HG03432 (cell line): ENCODE measurements around the gene VILL.

ENCODE experiments used
- ATAC-seq: cut with Tn5 transposase; IDR thresholded peaks from one replicate; pipeline ENCODE4 v1.9.1; 2021; ENCODE audit warnings: mild to moderate bottlenecking, moderate library complexity; ENCODE audit not compliant: unreplicated experiment

The VILL gene

DNA sequence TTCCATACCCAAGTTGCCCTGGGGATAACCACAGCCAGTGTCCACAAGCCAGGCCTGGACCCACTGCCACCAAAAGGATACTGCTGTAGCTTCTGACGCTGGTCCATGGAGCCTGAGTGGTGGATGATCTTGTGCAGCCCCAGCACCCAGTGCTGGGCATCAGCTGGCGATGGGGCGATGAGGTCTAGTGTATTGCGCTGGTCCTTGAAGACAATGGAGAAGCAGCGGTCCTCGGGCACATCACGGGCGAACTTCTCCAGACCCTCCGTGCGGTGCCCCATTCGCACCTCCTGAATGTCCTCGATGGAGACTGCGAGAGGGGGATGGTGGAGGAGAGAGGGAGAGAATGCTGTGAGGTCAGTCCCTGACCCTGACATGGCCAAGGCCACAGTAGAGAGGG lies 25.8 kb downstream of the VILL start:
- no peak for ATAC-seq

GRCh38 chr3:38016847-38017444 lies 26.4 kb downstream of the VILL start:
- ATAC-seq = no peak

- no peak for ATAC-seq
These were observed 27.1 kb downstream of the VILL start for GRCh38 chr3:38017445-38018295.

GRCh38 chr3:38018296-38019266 lies 28.0 kb downstream of the VILL start:
- no peak for ATAC-seq

DNA sequence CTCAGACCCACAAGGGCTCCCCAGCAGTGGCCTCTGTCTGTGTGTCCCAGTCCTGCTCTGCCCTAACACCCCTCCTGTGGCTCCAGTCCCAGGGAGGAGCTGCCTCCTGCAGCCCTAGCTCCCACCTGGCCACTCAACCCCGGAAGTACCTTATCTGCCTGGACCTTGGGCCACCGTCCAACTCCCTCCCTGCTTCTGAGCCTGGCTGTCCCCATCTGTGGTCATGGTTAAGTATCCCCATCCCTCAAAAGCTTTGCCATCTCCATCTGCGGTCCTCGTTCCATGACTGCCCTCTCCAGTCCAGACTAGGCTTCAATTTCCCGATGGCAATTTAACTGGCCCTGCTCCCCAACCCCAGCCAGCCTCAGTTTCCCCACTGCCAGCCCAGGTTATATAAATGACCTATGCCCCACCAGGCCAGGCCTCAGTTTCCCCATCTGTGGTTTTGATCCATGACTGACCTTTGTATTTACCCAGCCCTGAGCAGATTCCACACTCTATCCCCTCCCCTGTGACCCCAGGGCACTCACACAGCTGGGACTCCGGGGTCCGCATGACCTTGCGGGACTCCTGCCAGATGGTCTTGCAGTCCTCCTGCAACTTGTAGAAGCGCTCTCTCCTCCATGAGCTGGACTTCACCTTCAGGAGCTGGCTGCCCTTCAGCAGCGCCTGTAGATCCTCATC lies 29.2 kb downstream of the VILL start:
- ATAC-seq = no peak

DNA sequence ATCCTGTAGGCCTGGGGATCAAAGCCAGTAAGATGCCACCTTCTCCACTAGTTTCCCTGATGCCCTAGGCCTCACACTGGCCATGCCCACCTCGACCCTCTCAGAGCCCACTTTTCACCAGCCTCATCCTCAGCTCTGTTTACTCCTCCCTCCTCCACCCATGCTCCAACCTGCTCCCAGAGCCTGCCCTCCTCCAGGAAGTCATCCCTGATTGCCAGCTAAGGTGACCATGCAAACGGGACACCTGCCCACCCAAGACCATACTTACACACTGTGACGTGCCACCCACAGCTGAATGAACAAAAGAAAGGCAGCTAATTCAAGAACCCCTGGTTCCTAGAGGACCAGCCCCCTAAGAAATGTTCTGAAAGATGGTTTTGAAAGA lies 29.7 kb downstream of the VILL start:
- ATAC-seq = no peak

GRCh38 chr3:38021196-38021595 lies 30.6 kb downstream of the VILL start:
- ATAC-seq = no peak

DNA sequence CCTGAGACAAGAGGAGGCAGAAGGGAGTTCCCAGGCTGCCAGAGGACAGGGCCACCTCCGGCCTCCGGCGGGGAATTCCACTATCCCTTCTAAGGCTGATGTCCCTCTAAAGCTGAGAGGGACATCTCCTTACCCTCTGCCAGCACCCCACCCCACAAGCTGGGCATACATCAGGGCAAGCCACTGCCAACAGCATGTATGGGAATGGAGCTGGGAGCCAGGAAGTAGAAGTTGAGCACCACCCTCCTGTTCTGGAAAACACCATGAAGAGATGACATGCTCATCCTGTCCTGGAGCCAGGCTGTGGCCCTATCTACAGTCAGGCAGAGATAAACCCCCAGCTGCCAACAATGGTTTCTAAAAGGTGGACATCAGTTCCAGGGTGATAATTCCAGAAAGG lies 31.7 kb downstream of the VILL start:
- no peak for ATAC-seq

DNA sequence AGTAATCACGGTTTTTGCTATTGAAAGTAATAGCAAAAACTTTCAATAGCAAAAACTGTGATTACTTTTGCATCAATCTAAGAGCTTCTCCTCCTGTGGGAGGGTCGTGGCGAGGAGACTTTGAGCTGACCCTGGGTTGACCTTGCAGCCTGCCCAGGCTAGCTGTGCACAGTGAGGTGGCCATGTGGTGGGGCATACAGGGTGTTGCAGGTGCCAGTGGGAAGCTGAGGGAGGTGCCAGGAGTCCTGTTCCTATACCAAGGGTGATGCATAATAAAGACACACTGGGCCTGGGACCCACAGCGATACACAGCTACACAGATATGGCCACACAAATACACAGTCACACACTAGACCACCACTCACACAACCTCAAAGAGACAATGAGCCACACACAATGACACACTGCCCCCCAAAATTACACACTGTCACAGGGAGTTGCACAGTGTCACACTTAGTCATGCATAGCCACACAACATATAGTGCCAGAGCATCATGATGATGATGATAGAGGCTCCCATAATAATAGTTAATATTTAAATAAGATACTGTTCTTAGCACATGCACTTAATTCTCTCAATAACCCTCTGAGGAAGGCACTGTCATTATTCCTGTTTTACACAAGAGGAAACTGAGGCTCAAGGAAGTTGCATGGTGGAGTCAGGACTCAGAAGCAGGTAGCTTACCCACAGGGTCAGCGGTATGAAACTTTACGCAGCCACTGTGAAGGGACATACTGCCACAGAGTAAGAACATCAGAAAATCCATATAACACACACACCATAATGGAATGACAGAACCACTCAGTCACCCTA lies 32.5 kb downstream of the VILL start:
- ATAC-seq = no peak

DNA sequence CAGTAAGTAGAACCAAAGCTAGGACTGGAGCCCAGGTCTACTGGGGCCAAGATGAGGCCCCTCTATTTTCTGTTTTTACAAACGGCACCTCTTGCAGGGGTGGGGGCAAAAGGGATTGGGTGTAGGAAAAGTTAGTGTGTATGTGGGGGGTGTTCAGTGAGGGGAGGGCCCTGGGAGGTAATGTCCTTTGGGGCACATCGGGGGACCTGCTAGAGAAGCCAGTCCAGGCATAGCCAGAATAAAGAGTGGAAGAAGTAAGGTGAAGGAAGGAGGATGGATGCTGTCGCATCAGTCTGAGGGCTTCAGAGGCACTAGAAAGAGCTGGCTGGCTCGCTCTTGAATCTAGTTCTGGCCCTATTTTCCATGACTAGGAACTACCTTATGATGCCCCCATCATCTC lies 36.3 kb downstream of the VILL start:
- no peak for ATAC-seq

GRCh38 chr3:38027466-38028465 lies 37.2 kb downstream of the VILL start:
- no peak for ATAC-seq

- ATAC-seq = no peak
These were observed 38.2 kb downstream of the VILL start for GRCh38 chr3:38028621-38029361.

GRCh38 chr3:38029400-38030125 lies 39.0 kb downstream of the VILL start, which contains the start of gene PLCD1:
PLCD1 (minus strand) TSS chr3:38029642; CDS start chr3:38029539, 103 bp downstream.
- no peak for ATAC-seq

- no peak for ATAC-seq
These were observed 39.8 kb downstream of the VILL start for GRCh38 chr3:38030126-38031021.

GRCh38 chr3:38031022-38031994 lies 40.7 kb downstream of the VILL start:
- no peak for ATAC-seq
